IPS-NIHi11 (cell line): ENCODE data around the gene OLA1.

Source experiments
- DNase-seq: peaks from one replicate; pipeline ENCODE4 v3.0.0; 2012; ENCODE audit warnings: mixed read lengths, low spot score

Gene OLA1

GRCh38 chr2:174180165-174180724 lies 68.1 kb downstream of the OLA1 start:
- peak; percentile 10 for DNase-seq

- no peak for DNase-seq
These were observed 70.9 kb downstream of the OLA1 start for GRCh38 chr2:174177316-174177890.

GRCh38 chr2:174176898-174177297 lies 71.4 kb downstream of the OLA1 start:
- no peak for DNase-seq

GRCh38 chr2:174174741-174175140 lies 73.6 kb downstream of the OLA1 start:
- no peak for DNase-seq

GRCh38 chr2:174172802-174173355 lies 75.5 kb downstream of the OLA1 start:
- DNase-seq = no peak

- DNase-seq = no peak
These were observed 76.5 kb downstream of the OLA1 start for GRCh38 chr2:174171686-174172445.

GRCh38 chr2:174169372-174169771 lies 79.0 kb downstream of the OLA1 start:
- no peak for DNase-seq

- DNase-seq = no peak
These were observed 82.1 kb downstream of the OLA1 start for GRCh38 chr2:174166261-174166660.

- no peak for DNase-seq
These were observed 86.8 kb downstream of the OLA1 start for GRCh38 chr2:174161490-174161889.

GRCh38 chr2:174158003-174158402 lies 90.3 kb downstream of the OLA1 start:
- DNase-seq = peak; percentile 64

GRCh38 chr2:174157053-174157452 lies 91.3 kb downstream of the OLA1 start:
- DNase-seq = no peak

- no peak for DNase-seq
These were observed 94.3 kb downstream of the OLA1 start for GRCh38 chr2:174153757-174154680.

- DNase-seq = no peak
These were observed 98.8 kb downstream of the OLA1 start for GRCh38 chr2:174149530-174149929.

- no peak for DNase-seq
These were observed 99.5 kb downstream of the OLA1 start for GRCh38 chr2:174148833-174149232.

GRCh38 chr2:174145827-174146226 lies 102.5 kb downstream of the OLA1 start:
- peak; percentile 35 for DNase-seq

GRCh38 chr2:174142290-174142689 lies 106.0 kb downstream of the OLA1 start:
- no peak for DNase-seq

GRCh38 chr2:174138161-174138560 lies 110.2 kb downstream of the OLA1 start:
- no peak for DNase-seq

GRCh38 chr2:174135981-174136380 lies 112.4 kb downstream of the OLA1 start:
- no peak for DNase-seq

GRCh38 chr2:174125090-174125489 lies 123.2 kb downstream of the OLA1 start:
- no peak for DNase-seq

- peak; percentile 50 for DNase-seq
These were observed 124.2 kb downstream of the OLA1 start for GRCh38 chr2:174124181-174124580.

GRCh38 chr2:174122185-174122584 lies 126.1 kb downstream of the OLA1 start:
- no peak for DNase-seq

GRCh38 chr2:174121612-174122011 lies 126.7 kb downstream of the OLA1 start:
- DNase-seq = no peak
